WERI-Rb-1 (cell line): ENCODE measurements around the gene IMMP2L.

Experiments
- DNase-seq: peaks from one replicate; pipeline ENCODE4 v3.0.0-alpha.2; 2020
- H3K27ac ChIP-seq: fragments of 250-450 bp; sonication (Bioruptor Pico); 2 replicates; pipeline ENCODE4 v1.5.1; 2020; ENCODE audit warnings: mild to moderate bottlenecking, moderate library complexity
- H3K27me3 ChIP-seq: fragments of 250-450 bp; sonication (Bioruptor Pico); 2 replicates; pipeline ENCODE4 v1.5.1; 2021; ENCODE audit warnings: mild to moderate bottlenecking, low read depth, moderate library complexity; ENCODE audit not compliant: insufficient read depth, severe bottlenecking
- H3K36me3 ChIP-seq: fragments of 250-450 bp; sonication (Bioruptor Pico); 2 replicates; pipeline ENCODE4 v1.5.1; 2020; ENCODE audit warnings: mild to moderate bottlenecking, moderate library complexity
- H3K4me3 ChIP-seq: 2 replicates; pipeline ENCODE4 v1.5.1; 2011; ENCODE audit warnings: low read depth, mild to moderate bottlenecking, control low read depth, low read length
- H3K9me3 ChIP-seq: fragments of 250-450 bp; sonication (Bioruptor Pico); 2 replicates; pipeline ENCODE4 v1.5.1; 2021; ENCODE audit warnings: mild to moderate bottlenecking, moderate library complexity; ENCODE audit not compliant: severe bottlenecking
- TF ChIP-seq, protein P1 (sequence below): IDR thresholded peaks from 2 replicates; pipeline ENCODE4 v1.5.1; 2011; ENCODE audit warnings: low read depth, mild to moderate bottlenecking, control low read depth, inconsistent platforms, low read length

The IMMP2L gene

DNA sequence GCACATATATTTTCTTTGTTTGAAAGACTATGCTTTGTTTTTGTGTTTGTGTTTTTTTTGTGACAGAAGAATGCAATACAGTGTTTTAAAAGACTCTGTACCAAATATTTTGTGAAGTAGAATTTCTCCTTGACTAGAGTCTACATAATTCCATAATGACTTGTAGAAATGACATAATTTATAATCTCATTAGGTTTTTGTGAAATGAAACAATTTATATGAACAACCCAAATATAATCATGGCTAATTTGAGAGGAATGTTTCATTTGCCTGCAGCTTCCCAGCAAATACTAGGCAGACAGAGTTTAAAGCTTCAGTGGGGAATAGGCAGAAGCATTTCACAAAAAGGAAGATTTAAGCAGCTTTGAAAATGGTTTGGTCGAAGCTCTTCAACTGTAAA lies 686.9 kb downstream of the IMMP2L start:
- no peak overlapping the region for H3K27ac ChIP-seq
- no peak for DNase-seq
- H3K4me3 ChIP-seq, result no peak overlapping the region
- no peaks in the 10 kb centered on the region for H3K9me3 ChIP-seq
- no peaks in the 10 kb centered on the region for H3K27me3 ChIP-seq
- no peaks in the 10 kb centered on the region for H3K36me3 ChIP-seq
- TF ChIP-seq, protein P1, sequence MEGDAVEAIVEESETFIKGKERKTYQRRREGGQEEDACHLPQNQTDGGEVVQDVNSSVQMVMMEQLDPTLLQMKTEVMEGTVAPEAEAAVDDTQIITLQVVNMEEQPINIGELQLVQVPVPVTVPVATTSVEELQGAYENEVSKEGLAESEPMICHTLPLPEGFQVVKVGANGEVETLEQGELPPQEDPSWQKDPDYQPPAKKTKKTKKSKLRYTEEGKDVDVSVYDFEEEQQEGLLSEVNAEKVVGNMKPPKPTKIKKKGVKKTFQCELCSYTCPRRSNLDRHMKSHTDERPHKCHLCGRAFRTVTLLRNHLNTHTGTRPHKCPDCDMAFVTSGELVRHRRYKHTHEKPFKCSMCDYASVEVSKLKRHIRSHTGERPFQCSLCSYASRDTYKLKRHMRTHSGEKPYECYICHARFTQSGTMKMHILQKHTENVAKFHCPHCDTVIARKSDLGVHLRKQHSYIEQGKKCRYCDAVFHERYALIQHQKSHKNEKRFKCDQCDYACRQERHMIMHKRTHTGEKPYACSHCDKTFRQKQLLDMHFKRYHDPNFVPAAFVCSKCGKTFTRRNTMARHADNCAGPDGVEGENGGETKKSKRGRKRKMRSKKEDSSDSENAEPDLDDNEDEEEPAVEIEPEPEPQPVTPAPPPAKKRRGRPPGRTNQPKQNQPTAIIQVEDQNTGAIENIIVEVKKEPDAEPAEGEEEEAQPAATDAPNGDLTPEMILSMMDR, result no peak

DNA sequence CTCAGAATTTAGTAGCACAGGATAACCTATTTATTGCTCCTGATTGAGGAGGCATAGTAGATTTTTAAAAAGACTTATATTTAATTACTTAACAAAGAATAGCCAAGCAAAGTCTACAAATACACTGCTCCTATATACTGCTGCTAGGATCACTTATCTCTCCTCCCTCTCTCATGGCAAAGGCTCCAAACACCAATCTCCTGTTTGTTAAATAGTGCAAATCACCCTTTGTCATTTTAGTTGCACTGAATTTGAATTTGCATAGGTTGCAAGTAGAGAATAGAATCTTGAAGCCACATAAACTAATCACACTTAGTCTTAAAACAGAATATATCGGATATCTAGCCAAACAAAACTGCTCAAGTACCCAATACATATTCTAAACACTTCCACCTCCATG lies 690.4 kb downstream of the IMMP2L start:
- no peaks in the 10 kb centered on the region for H3K9me3 ChIP-seq
- TF ChIP-seq, protein P1, result no peak
- H3K4me3 ChIP-seq, result no peak overlapping the region
- H3K27ac ChIP-seq, result no peak overlapping the region
- H3K36me3 ChIP-seq, result no peaks in the 10 kb centered on the region
- no peaks in the 10 kb centered on the region for H3K27me3 ChIP-seq
- no peak for DNase-seq

DNA sequence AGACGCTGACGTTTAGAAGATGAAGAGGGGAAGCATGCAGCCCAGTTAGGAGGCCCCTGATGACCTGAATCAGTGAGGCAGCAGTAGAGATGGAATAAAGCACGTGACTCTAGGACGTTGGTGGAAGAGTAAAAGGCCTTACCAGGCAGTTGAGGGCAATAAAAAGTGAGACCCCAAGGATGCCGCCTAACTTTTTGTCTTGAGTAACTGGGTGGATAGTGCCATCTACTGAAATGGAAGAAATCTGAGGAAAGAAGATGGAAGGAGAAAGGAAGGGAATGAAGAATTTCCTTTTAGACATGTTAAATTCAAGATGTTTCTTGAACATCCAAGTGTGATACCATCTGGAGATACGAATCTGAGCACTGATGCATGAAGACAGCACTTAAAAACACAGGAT lies 691.4 kb downstream of the IMMP2L start:
- no peak for DNase-seq
- H3K4me3 ChIP-seq, result no peak overlapping the region
- no peak overlapping the region for H3K27ac ChIP-seq
- H3K36me3 ChIP-seq, result no peaks in the 10 kb centered on the region
- TF ChIP-seq, protein P1, result no peak
- H3K27me3 ChIP-seq, result no peaks in the 10 kb centered on the region
- H3K9me3 ChIP-seq, result no peaks in the 10 kb centered on the region

DNA sequence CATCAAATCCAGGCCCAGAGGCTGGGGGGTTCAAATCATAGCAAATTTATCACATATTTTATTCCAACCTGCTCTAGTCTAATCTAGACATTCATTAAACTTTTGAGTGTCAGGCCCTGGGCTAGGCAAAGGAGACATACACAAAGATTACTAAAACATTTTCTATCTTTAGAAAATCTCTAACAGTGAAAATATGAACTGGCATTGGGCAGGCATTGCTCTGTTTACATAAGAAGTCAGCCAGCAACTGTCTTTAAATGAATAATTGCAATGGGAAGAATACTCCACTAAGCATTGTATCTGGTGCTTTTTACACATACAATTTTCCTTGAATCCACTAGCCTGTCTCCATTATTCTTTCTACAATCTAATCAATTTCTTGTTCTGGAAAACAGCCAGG lies 693.8 kb downstream of the IMMP2L start:
- Histone ChIP-seq H3K9me3 (no peaks in the 10 kb centered on the region), H3K4me3 (no peak overlapping the region), H3K27me3 (no peaks in the 10 kb centered on the region), H3K27ac (no peak overlapping the region), H3K36me3 (no peaks in the 10 kb centered on the region)
- DNase-seq, result no peak
- TF ChIP-seq, protein P1, result no peak

DNA sequence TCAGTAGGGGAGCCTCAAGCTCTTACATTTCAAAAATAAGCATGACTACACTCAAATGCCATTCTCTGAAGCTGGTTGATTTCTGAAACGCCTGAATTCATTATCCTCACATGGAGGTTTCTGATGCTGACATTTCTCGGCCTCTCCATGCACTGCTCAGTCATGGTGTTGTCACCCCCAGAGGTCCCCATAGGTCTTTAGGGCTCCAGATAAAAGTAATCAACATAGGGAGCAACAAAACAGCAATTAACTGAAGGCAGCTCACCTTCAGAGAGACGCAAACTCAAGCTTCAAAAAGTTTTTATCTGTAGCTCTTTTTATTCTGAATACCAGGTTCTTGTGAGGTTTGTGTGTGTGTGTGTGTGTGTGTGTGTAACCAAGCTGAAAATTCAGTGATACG lies 694.5 kb downstream of the IMMP2L start:
- DNase-seq, result no peak
- no peaks in the 10 kb centered on the region for H3K27me3 ChIP-seq
- TF ChIP-seq, protein P1, result no peak
- H3K36me3 ChIP-seq, result no peaks in the 10 kb centered on the region
- no peaks in the 10 kb centered on the region for H3K9me3 ChIP-seq
- no peak overlapping the region for H3K4me3 ChIP-seq
- no peak overlapping the region for H3K27ac ChIP-seq

DNA sequence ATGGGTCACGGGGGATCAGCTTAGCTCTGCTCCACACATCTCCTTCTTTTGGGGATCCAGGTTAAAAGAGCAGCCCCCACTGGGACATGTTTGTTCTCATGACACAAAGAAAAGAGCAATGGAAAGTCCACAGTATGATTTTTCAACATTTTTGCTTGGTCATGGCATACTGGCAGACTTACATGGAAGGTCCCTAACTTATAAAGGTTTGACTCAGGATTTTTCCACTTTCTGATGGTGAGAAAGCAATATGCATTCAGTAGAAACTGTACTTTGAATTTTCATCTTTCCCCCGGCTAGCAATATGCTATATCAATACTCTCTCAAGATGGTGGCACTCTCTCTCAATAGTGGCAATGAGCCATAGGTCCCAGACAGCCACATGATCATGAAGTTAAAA lies 699.0 kb downstream of the IMMP2L start:
- H3K27ac ChIP-seq, result no peak overlapping the region
- no peak overlapping the region for H3K4me3 ChIP-seq
- H3K36me3 ChIP-seq, result no peaks in the 10 kb centered on the region
- no peaks in the 10 kb centered on the region for H3K9me3 ChIP-seq
- H3K27me3 ChIP-seq, result no peaks in the 10 kb centered on the region
- no peak for DNase-seq
- TF ChIP-seq, protein P1, result no peak
